Keratinocyte (primary cell): Measurements from ENCODE around the gene PTGES.

Experiments used
- CTCF ChIP-seq, 3 experiments: IDR thresholded peaks in 1 of 3; conservative IDR thresholded peaks in 1 of 3; optimal IDR thresholded peaks in 1 of 3; 2 replicates in 2 of 3; 3 replicates in 1 of 3; pipeline versions ENCODE3 to v1.5.1; 2011; ENCODE audit warnings: low read length in 3 of 3, mild to moderate bottlenecking in 3 of 3, moderate library complexity in 2 of 3, control low read depth in 1 of 3, inconsistent platforms in 1 of 3; ENCODE audit not compliant: insufficient read depth in 2 of 3; ENCODE audit errors: extremely low read depth in 1 of 3
- EZH2 ChIP-seq: IDR thresholded peaks from one replicate; pipeline ENCODE4 v1.6.1; 2012; ENCODE audit warnings: inconsistent platforms, mild to moderate bottlenecking, low read length, moderate library complexity

GRCh38 chr9:129724456-129725190 is 28.2 kb downstream of the PTGES start:
- TF ChIP-seq CTCF (optimal IDR thresholded peaks at IDR 0.05 in 1 of 3, IDR thresholded peaks at IDR 0.05 in 1 of 3, conservative IDR thresholded peaks at IDR 0.05 in 1 of 3; ENCODE audit: extremely low read depth in 1 of 3, insufficient read depth in 2 of 3, low read length in 3 of 3) (no peak), EZH2 (no peak)
